GM12878 (cell line): ENCODE results near the gene CDC14A. TPM values are rescaled to one million over a fixed set of nuclear protein-coding genes. Genes with fewer than 3 reads are reported as not detected.

Source experiments
- ATF7 ChIP-seq: fragments of 450-650 bp; IDR thresholded peaks from 2 replicates; pipeline ENCODE4 v1.6.1; 2016; ENCODE audit warnings: low read depth, mild to moderate bottlenecking
- CBX3 ChIP-seq: fragments of 200-600 bp; sonication (generic); IDR thresholded peaks from 2 replicates; pipeline ENCODE4 v1.6.1; 2016; ENCODE audit warnings: low read depth, borderline replicate concordance
- polyA plus RNA-seq, 11 experiments: library from polyadenylated mRNA; depleted of rRNA in 4 of 11; unstranded in 6 of 11; stranded (reverse) in 5 of 11; fragments of >200 nt; fragmentation: Nextera tagmentation in 4 of 11; fragmentation: Illumina TruSeq in 1 of 11; extraction: Ambion mirVana in 4 of 11; extraction: Trizol in 1 of 11; gene quantifications; 1 replicate in 1 of 11; 2 replicates in 10 of 11; pipeline versions ENCODE4 v1.2.1 to v1.2.3, GENCODE V29; 2011 to 2016; ENCODE audit warnings: inconsistent platforms in 2 of 11, missing spikeins in 2 of 11, low read depth in 1 of 11
- total RNA-seq, 4 experiments: library from RNA; depleted of rRNA in 3 of 4; stranded (reverse); fragments of >200 nt in 3 of 4; fragmentation: Illumina TruSeq in 1 of 4; extraction: Trizol in 1 of 4; gene quantifications; 2 replicates each; pipeline versions ENCODE4 v1.2.1 to v1.2.3, GENCODE V29; 2013 to 2021
- TF ChIP-seq, protein P1 (sequence below): fragments of 450-650 bp; IDR thresholded peaks from 2 replicates; pipeline ENCODE4 v1.6.1; 2017; ENCODE audit warnings: mild to moderate bottlenecking, moderate library complexity
- TF ChIP-seq, protein P2 (sequence below): fragments of 150-350 bp; IDR thresholded peaks from 2 replicates; pipeline ENCODE4 v1.6.1; 2016; ENCODE audit warnings: low read depth, low read length

CDC14A gene
- total and polyA plus RNA-seq, 10 of the 15 experiments (the other 5 are each of a cell fraction or from before 2014, with no cell fraction given), result 1.5 to 7.1 (median 5.5) TPM

DNA sequence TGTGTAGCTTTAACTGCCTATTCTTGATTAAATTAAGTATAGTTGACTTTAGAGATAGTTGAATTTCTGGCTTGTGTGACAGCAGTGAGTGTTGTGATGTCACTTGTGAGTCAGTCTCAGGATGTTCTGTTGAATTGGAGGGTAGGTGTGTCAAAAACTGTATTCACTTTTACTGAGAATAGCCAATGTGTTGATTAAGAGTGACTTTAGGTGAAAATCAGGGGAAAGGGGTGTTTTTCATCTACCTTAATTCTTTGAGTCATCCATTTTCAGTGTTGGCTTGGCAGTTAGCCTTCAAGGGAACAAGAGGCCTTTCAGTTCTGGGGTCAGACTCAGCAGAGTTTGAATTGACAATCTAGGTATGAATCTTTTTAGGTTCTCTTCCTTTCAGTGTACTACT is 75.9 kb downstream of the CDC14A start (continued):
- TF ChIP-seq, protein P1, sequence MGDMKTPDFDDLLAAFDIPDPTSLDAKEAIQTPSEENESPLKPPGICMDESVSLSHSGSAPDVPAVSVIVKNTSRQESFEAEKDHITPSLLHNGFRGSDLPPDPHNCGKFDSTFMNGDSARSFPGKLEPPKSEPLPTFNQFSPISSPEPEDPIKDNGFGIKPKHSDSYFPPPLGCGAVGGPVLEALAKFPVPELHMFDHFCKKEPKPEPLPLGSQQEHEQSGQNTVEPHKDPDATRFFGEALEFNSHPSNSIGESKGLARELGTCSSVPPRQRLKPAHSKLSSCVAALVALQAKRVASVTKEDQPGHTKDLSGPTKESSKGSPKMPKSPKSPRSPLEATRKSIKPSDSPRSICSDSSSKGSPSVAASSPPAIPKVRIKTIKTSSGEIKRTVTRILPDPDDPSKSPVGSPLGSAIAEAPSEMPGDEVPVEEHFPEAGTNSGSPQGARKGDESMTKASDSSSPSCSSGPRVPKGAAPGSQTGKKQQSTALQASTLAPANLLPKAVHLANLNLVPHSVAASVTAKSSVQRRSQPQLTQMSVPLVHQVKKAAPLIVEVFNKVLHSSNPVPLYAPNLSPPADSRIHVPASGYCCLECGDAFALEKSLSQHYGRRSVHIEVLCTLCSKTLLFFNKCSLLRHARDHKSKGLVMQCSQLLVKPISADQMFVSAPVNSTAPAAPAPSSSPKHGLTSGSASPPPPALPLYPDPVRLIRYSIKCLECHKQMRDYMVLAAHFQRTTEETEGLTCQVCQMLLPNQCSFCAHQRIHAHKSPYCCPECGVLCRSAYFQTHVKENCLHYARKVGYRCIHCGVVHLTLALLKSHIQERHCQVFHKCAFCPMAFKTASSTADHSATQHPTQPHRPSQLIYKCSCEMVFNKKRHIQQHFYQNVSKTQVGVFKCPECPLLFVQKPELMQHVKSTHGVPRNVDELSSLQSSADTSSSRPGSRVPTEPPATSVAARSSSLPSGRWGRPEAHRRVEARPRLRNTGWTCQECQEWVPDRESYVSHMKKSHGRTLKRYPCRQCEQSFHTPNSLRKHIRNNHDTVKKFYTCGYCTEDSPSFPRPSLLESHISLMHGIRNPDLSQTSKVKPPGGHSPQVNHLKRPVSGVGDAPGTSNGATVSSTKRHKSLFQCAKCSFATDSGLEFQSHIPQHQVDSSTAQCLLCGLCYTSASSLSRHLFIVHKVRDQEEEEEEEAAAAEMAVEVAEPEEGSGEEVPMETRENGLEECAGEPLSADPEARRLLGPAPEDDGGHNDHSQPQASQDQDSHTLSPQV, result no peak
- TF ChIP-seq CBX3 (no peak), ATF7 (no peak)
- TF ChIP-seq, protein P2, sequence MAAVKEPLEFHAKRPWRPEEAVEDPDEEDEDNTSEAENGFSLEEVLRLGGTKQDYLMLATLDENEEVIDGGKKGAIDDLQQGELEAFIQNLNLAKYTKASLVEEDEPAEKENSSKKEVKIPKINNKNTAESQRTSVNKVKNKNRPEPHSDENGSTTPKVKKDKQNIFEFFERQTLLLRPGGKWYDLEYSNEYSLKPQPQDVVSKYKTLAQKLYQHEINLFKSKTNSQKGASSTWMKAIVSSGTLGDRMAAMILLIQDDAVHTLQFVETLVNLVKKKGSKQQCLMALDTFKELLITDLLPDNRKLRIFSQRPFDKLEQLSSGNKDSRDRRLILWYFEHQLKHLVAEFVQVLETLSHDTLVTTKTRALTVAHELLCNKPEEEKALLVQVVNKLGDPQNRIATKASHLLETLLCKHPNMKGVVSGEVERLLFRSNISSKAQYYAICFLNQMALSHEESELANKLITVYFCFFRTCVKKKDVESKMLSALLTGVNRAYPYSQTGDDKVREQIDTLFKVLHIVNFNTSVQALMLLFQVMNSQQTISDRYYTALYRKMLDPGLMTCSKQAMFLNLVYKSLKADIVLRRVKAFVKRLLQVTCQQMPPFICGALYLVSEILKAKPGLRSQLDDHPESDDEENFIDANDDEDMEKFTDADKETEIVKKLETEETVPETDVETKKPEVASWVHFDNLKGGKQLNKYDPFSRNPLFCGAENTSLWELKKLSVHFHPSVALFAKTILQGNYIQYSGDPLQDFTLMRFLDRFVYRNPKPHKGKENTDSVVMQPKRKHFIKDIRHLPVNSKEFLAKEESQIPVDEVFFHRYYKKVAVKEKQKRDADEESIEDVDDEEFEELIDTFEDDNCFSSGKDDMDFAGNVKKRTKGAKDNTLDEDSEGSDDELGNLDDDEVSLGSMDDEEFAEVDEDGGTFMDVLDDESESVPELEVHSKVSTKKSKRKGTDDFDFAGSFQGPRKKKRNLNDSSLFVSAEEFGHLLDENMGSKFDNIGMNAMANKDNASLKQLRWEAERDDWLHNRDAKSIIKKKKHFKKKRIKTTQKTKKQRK, result no peak
